ENCODE measurements around the gene ZMAT5. TPM values are rescaled to one million over a fixed set of nuclear protein-coding genes. Genes with fewer than 3 reads are reported as not detected.

ZMAT5 gene
- total and polyA plus RNA-seq, 2 of the 13 experiments (the other 11 are each of a cell fraction or from before 2014, with no cell fraction given): 20.7 to 27.8 TPM

- TF ChIP-seq ETV5 (CRISPR knock-in tag; IDR thresholded peaks at IDR 0.05; ENCODE audit: borderline replicate concordance) (no peak), SMC3 (IDR thresholded peaks at IDR 0.05; ENCODE audit: low read length) (no peak), POLR2G (IDR thresholded peaks at IDR 0.05; ENCODE audit: low read depth, low read length) (peak; percentile 81), KDM2A (CRISPR knock-in tag; IDR thresholded peaks at IDR 0.05; ENCODE audit: borderline replicate concordance, low read depth) (peak; percentile 97), ZBTB1 (CRISPR knock-in tag; IDR thresholded peaks at IDR 0.05; ENCODE audit: borderline replicate concordance) (no peak), ZNF263 (CRISPR knock-in tag; IDR thresholded peaks at IDR 0.05) (0 out of 2 replicates have a peak, but pooled peaks have one; percentile 38), USF2 (IDR thresholded peaks at IDR 0.05; ENCODE audit: low read depth, low read length) (no peak), USF2 (CRISPR knock-in tag; IDR thresholded peaks at IDR 0.05; ENCODE audit: borderline replicate concordance) (no peak), SMAD1 (CRISPR knock-in tag; IDR thresholded peaks at IDR 0.05; ENCODE audit: borderline replicate concordance, low read depth) (0 out of 2 replicates have a peak, but pooled peaks have one; percentile 61), HOXD1 (CRISPR knock-in tag; IDR thresholded peaks at IDR 0.05) (no peak), TOE1 (CRISPR knock-in tag; IDR thresholded peaks at IDR 0.05) (no peak), GABPB1 (CRISPR knock-in tag; IDR thresholded peaks at IDR 0.05) (peak; percentile 34), STAT6 (CRISPR knock-in tag; IDR thresholded peaks at IDR 0.05; ENCODE audit: borderline replicate concordance) (no peak), THRA (CRISPR knock-in tag; IDR thresholded peaks at IDR 0.05; ENCODE audit: borderline replicate concordance) (no peak), MXI1 (IDR thresholded peaks at IDR 0.05; ENCODE audit: borderline replicate concordance, low read depth, low read length) (no peak; the same call in 2 of the 3 replicates), ATF1 (CRISPR knock-in tag; IDR thresholded peaks at IDR 0.05) (peak; percentile 52; the same call in 1 of the 2 replicates), NFRKB (IDR thresholded peaks at IDR 0.05) (0 out of 2 replicates have a peak, but pooled peaks have one; percentile 37), SMAD9 (CRISPR knock-in tag; IDR thresholded peaks at IDR 0.05) (no peak), ATRX (CRISPR knock-in tag; IDR thresholded peaks at IDR 0.05; ENCODE audit: borderline replicate concordance) (no peak), RNF2 (conservative IDR thresholded peaks at IDR 0.05; ENCODE audit: low read depth) (no peak), ZNF160 (CRISPR knock-in tag; IDR thresholded peaks at IDR 0.05) (0 out of 2 replicates have a peak, but pooled peaks have one; percentile 43), SMARCC2 (IDR thresholded peaks at IDR 0.05) (no peak), MEF2D (CRISPR knock-in tag; IDR thresholded peaks at IDR 0.05) (no peak; the same call in 1 of the 2 replicates), RAD51 (IDR thresholded peaks at IDR 0.05; ENCODE audit: borderline replicate concordance) (no peak), ZNF326 (CRISPR knock-in tag; IDR thresholded peaks at IDR 0.05; ENCODE audit: borderline replicate concordance) (no peak), ZNF451 (CRISPR knock-in tag; IDR thresholded peaks at IDR 0.05) (no peak)
Observed at GRCh38 chr22:29767171-29768051, 604 bp upstream of the ZMAT5 start, which contains the start of gene UQCR10 (continued).
